A673 (cell line): ENCODE measurements around the gene HHEX.

Experiments used
- CTCF ChIP-seq: fragments of 300-800, 200-600 bp; sonication (generic); conservative IDR thresholded peaks from 2 replicates; pipeline ENCODE4 v1.5.1; 2017; ENCODE audit warnings: low read depth, mild to moderate bottlenecking, antibody characterized with exemption, low read length, moderate library complexity, mixed read lengths
- EZH2 ChIP-seq: fragments of 200-600 bp; sonication (generic); IDR thresholded peaks from 2 replicates; pipeline ENCODE4 v1.6.1; 2017; ENCODE audit warnings: borderline replicate concordance, low read depth, mild to moderate bottlenecking, mixed read lengths, antibody characterized with exemption, low read length; ENCODE audit not compliant: poor library complexity, severe bottlenecking

GRCh38 chr10:92640107-92640506 lies 49.6 kb upstream of the HHEX start:
- TF ChIP-seq EZH2: no peak
- TF ChIP-seq CTCF: no peak
